ENCODE data around the gene UQCR11. TPM values are rescaled to one million over a fixed set of nuclear protein-coding genes. Genes with fewer than 3 reads are reported as not detected.
A peak's percentile ranks its signal among the peaks of the same experiment; 100 is the strongest.

The UQCR11 gene
- total and polyA plus RNA-seq, 2 of the 8 experiments (the other 6 are each of a cell fraction or from before 2014, with no cell fraction given), result 162 to 171 TPM

- no peaks in the 10 kb centered on the region for H3K23me2 ChIP-seq (ENCODE audit: low read depth, low read length)
- no peak overlapping the region for H2AFZ ChIP-seq (ENCODE audit: low read length)
- no peak overlapping the region for H3K4ac ChIP-seq (replicated peaks; ENCODE audit: insufficient read length, low read depth, low read length)
- H3K56ac ChIP-seq (replicated peaks; ENCODE audit: insufficient read length, low read depth, low read length), result no peak overlapping the region
- H2BK12ac ChIP-seq (ENCODE audit: low read depth, low read length), result 0 out of 2 replicates have a peak overlapping the region, but pooled peaks have one; percentile 2
- no peak overlapping the region for H2BK15ac ChIP-seq (ENCODE audit: low read length)
- no peak overlapping the region for H2AK5ac ChIP-seq (ENCODE audit: low read depth, low read length)
- peaks cover 3% of the 10 kb centered on the region; the same call in 1 of the 2 replicates for H3K79me1 ChIP-seq (ENCODE audit: low read depth, low read length)
- H3K18ac ChIP-seq (ENCODE audit: extremely low read depth, low read length), result no peak overlapping the region
- no peaks in the 10 kb centered on the region for H3K9me3 ChIP-seq (ENCODE audit: insufficient read depth in 2 of 2, low read depth in 1 of 2, low read length in 1 of 2)
- no peak overlapping the region for H3K4me3 ChIP-seq (ENCODE audit: extremely low read depth in 1 of 4, insufficient read depth in 2 of 4, low read depth in 3 of 4, low read length in 4 of 4)
- H2BK20ac ChIP-seq (ENCODE audit: low read length), result no peak overlapping the region
- CTCF ChIA-PET (ENCODE audit: partially characterized antibody), result interaction anchor here (0.8 to 2.2 kb wide), 5 partner anchors 9 to 52 kb away, joined by 3 to 10 read pairs (median 3); partner anchors contain the start of gene UQCR11
- DNase-seq (ENCODE audit: low read depth in 1 of 2, low spot score in 2 of 2) (no peak), FAIRE-seq (no peak)
- H4K8ac ChIP-seq (ENCODE audit: extremely low read depth, insufficient read depth, low read length), result peak overlapping the region; percentile 71; the same call in 1 of the 2 replicates
- POLR2A ChIA-PET (ENCODE audit: partially characterized antibody), result interaction anchor here (1.1 to 4.8 kb wide), 3 partner anchors 12 to 17 kb away, joined by 3 to 26 read pairs (median 3); partner anchors contain the start of gene UQCR11
- no peak overlapping the region for H4K91ac ChIP-seq (replicated peaks; ENCODE audit: insufficient read length, low read length)
- H3K23ac ChIP-seq (ENCODE audit: insufficient read length), result no peak overlapping the region
- H3K4me2 ChIP-seq (ENCODE audit: insufficient read depth in 1 of 2, low read depth in 2 of 2, low read length in 2 of 2), result no peak overlapping the region
- H3K9ac ChIP-seq (replicated peaks in 1 of 4; ENCODE audit: extremely low read depth in 1 of 4, low read depth in 3 of 4, low read length in 3 of 4), result no peak overlapping the region
- H3K14ac ChIP-seq (ENCODE audit: insufficient read length), result no peak overlapping the region
- no peak overlapping the region for H4K5ac ChIP-seq (ENCODE audit: insufficient read length, low read depth, low read length)
- no peaks in the 10 kb centered on the region for H3K27me3 ChIP-seq (replicated peaks in 1 of 4; ENCODE audit: control insufficient read depth in 3 of 4, extremely low read depth in 1 of 4, insufficient read depth in 3 of 4, low read length in 3 of 4)
- WGBS, 2 experiments (ENCODE audit: extremely low coverage in 1 of 2, insufficient coverage in 1 of 2, insufficient read length in 1 of 2, insufficient replicate concordance in 2 of 2, low coverage in 1 of 2, low lambda C conversion rate in 2 of 2, missing lambda C conversion rate in 1 of 2), result 89% methylated on average over 18 of the region's 26 CpGs; no CpG with 5 or more reads in 1 of the 2 experiments
- H2BK120ac ChIP-seq (replicated peaks; ENCODE audit: low read depth, low read length), result no peak overlapping the region
- H4K20me1 ChIP-seq (replicated peaks in 1 of 2; ENCODE audit: control insufficient read depth in 1 of 2, insufficient read depth in 2 of 2, low read length in 2 of 2), result peaks cover 21 to 36% of the 10 kb centered on the region in 2 experiments
- peak overlapping the region; percentile 26; the same call in 1 of the 2 replicates for H2BK5ac ChIP-seq (ENCODE audit: low read depth, low read length)
- H3K4me1 ChIP-seq (replicated peaks in 1 of 4; ENCODE audit: control insufficient read depth in 3 of 4, insufficient read depth in 4 of 4, low read length in 3 of 4), result peaks cover 0 to 8% (median 4%) of the 10 kb centered on the region in 4 experiments; a peak in 3 of 7 replicates
- peaks cover 0 to 4% of the 10 kb centered on the region in 2 experiments; a peak in 1 of 4 replicates for H3K79me2 ChIP-seq (ENCODE audit: control insufficient read depth in 1 of 2, insufficient read depth in 2 of 2, low read length in 2 of 2)
- no peak overlapping the region for H3K27ac ChIP-seq (ENCODE audit: low read depth, low read length)
- H3K36me3 ChIP-seq (ENCODE audit: control insufficient read depth in 2 of 4, insufficient read depth in 4 of 4, low read length in 3 of 4), result peaks cover 30 to 86% (median 66%) of the 10 kb centered on the region in 4 experiments
- TF ChIP-seq TCF12 (IDR thresholded peaks at IDR 0.05; ENCODE audit: low read depth, low read length), result no peak
These were observed 13.8 kb upstream of the UQCR11 start for GRCh38 chr19:1619094-1619439.
